Stromal cell of bone marrow (primary cell): ENCODE measurements around the gene GPATCH8.

ENCODE experiments used
- DNase-seq: peaks from one replicate; pipeline ENCODE4 v3.0.0-alpha.2; 2012; ENCODE audit warnings: low read depth

GPATCH8 gene

GRCh38 chr17:44451016-44451627 lies 52.1 kb downstream of the GPATCH8 start:
- DNase-seq: no peak

GRCh38 chr17:44448412-44448811 lies 54.8 kb downstream of the GPATCH8 start:
- DNase-seq: no peak

GRCh38 chr17:44444735-44445105 lies 58.5 kb downstream of the GPATCH8 start:
- DNase-seq: no peak

GRCh38 chr17:44442806-44443205 lies 60.4 kb downstream of the GPATCH8 start:
- DNase-seq: no peak

DNA sequence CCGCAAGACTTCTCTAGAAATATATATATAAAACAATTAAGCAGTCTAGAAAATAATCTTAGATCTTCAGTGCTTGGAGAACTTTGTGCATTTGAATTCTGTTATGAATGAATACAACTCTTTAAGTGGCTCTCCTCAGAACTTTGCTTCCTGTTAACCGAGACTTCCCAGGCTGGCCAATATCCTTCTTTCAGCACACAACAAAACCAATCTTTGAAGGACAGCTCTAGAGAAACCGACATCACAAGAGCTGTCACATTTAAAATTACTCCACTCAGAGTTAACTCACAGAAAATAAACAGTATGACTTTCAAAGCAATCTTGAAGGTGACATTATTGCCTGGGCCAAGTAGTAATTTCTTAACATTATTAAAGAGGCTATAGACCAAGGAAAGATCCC lies 64.0 kb downstream of the GPATCH8 start:
- DNase-seq: no peak

GRCh38 chr17:44438636-44439035 lies 64.6 kb downstream of the GPATCH8 start:
- no peak for DNase-seq

GRCh38 chr17:44436336-44436735 lies 66.9 kb downstream of the GPATCH8 start:
- DNase-seq: no peak

- DNase-seq: no peak
These were observed 70.7 kb downstream of the GPATCH8 start for GRCh38 chr17:44432254-44433157.

DNA sequence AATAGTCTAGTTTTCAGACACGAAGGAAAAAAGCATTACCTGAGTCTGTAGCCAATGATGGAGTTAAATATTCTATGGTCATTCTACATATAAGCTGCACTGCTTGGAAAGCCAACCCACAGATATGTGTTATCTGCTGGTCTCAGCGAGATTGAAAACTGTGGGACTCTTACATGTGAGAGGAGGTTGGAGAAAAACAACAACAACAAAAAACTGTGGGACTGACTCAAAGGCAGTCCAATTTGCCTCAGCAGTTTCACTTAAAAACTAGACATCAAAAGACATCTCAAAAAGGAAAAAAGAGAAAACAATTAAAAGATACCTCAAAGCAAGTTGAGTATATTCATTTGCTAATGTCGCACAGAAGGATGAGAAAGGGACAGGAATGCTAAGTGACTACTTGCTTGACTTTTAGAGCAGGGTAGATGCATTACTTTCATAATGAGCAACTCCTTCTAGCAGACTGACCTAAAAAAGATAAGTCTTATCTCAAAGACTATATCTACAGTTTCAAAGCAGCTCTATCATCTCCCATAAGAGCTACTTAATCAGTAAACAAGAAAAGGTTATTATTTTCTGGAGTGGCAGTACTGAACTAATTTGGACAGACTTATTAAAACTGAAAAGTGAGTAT lies 78.3 kb downstream of the GPATCH8 start:
- no peak for DNase-seq

DNA sequence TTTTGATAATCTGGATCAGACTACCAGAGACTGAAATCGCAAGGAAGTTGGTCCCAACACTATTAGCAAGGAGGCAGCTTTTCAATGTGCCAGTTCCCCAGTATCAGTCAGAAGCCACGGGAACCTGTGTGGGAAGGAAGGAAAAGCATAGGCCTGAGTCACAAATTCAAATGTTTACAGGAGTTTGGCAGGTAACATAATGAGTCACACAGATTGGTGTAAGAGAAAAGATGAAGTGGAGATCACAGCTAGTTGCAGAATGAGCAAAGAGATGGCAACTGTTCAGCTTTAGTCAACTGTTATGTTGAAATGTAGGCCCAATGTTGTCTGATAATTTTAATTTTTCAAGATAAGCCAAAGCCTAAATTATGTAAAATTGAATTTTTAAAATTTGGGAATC lies 85.7 kb downstream of the GPATCH8 start:
- peak; percentile 52 for DNase-seq

DNA sequence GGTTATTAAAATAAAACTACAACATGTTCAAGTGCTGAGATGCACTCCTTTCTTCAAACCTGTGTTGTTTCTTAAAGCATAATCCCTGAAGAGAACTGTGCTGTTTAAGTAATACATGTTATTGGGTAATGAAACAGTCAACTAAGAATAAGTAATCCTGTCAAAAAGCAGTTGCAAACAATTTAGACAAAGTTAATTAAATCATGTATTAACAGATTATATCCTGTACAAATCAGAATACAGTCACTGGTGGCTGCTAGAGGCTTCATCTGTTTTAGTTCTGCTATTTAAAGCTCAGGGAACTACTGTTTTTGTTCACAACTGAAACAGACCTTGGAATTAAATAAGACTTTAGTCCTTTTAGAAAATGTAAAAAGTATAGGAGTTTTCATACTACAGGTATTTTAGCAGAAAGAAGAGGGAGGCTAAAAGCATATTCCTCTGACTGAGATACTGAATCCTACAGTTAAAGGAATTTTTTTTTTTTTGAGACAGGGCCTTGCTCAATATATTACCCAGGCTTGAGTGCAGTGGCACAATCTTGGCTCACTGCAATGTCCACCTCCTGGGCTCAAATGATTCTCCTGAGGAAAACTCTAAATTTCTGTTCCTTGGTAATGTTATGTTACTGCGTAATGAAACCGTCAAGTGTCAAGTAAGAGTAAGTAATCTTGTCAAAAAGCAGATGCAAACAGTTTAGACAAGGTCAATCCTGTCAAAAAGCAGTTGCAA lies 86.5 kb downstream of the GPATCH8 start:
- DNase-seq: no peak

- no peak for DNase-seq
These were observed 88.6 kb downstream of the GPATCH8 start for GRCh38 chr17:44414394-44415155.

GRCh38 chr17:44409309-44410028 lies 93.7 kb downstream of the GPATCH8 start:
- no peak for DNase-seq

- DNase-seq: no peak
These were observed 94.4 kb downstream of the GPATCH8 start for GRCh38 chr17:44408786-44409185.

- DNase-seq: no peak
These were observed 100.5 kb downstream of the GPATCH8 start for GRCh38 chr17:44402564-44403172.

- no peak for DNase-seq
These were observed 102.9 kb downstream of the GPATCH8 start for GRCh38 chr17:44400226-44400847.

DNA sequence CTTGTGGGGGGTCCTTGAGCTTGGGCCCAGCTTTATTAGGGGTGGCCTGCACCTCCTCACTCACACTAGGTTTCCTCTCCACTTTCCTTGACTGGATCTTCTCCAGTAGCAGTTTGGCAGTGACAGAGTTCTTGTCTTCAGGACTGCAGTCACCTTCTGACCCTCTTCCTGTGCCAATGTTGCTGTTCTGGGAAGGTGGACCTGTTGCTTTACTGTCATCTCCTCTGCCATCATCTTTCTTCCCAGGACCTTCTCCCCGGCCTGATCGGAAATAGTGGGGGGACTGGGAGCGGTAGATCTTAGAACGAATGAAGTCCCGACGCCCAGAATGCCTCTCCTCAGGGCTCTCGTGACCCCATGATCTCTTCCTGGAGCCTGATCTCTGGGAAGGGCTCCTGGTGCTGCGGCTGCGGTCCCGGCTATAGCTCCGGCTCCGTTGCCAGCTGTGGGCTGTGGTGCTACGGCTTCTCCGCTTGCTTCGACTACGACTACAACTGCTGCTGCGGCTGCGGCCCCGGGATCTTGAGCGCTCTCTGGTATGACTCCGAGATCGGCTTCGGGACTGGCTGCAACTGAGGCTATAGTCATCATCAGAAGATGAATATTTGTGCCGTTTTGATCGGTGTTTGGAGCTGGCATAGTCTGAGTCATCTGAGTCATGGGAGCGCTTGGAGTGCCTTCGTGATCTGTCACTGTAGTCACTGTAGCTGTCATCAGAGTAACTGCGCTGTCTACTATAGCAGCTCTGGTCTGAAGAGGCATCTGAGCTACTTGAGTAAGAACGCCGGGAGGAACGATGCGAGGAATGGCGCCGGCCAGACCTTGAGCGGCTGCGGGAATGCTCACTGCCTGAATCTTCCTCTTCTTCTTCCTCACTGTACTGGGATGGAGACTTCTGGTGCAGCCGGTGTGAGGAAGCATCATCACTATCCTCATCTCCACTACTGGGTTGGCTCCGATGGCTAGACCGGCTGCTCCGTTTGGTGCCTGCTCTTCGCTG lies 104.2 kb downstream of the GPATCH8 start:
- DNase-seq: no peak

DNA sequence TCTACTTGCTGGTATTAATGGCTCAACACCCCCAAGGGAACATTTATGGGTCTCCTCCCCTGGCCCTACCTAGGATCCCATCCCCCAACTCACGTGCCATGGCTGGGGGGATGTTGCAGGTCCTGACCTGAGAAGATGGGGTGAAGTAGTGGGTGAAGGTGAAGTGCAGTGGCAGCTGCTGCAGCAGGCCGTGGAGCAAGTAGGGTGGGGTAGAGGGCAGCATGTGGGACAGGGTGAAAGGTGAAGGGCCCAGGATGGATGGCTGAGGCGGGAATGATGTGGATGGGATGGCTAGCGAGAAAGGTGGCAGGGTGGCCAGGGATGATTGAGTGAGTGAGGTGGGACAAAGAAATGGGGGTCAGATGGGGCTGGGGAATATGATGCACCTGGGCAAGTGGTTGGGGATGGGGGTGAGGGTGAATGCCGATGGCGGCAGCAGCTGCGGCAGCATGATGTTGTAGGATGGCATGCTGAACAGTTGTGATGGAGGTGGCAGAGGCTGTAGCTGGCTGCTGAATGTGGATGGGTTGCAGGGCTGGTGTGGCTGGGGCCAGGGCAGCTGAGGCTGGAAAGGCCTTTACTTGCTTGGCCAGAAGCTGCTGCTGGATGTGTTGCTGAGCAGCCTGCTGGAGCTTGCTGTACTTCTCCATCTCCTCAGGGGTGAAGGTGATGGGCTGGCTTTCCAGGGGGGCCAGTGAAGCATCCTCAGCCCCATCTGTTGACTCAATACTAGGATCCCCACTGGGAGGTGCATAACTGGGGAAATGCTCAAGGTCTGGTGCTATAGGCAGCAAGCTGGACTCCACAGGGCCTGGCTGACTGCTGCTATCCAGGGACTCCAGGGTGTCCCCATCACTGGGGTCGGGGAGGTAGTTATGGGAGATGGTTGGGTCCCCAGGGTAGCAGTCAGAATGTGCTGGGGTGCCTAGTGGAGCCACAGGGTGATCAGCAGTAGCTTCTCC lies 105.4 kb downstream of the GPATCH8 start:
- DNase-seq: no peak
